Liver (tissue), 9 donors: ENCODE data around the gene TMEM135. TPM values are rescaled to one million over a fixed set of nuclear protein-coding genes. Genes with fewer than 3 reads are reported as not detected.

ENCODE experiments used
- DNase-seq: peaks from one replicate; pipeline ENCODE4 v3.0.0-alpha.2; 2017; ENCODE audit warnings: low spot score
- H3K27ac ChIP-seq, 2 donors: one replicate each; pipeline ENCODE4 v1.7.0; 2013; ENCODE audit warnings: inconsistent platforms in 2 of 2, low read length in 2 of 2, control low read depth in 1 of 2, low read depth in 1 of 2, mild to moderate bottlenecking in 1 of 2
- H3K27me3 ChIP-seq, 4 donors: one replicate each; pipeline versions ENCODE4 v1.6.1 to v1.7.0; 2013; ENCODE audit warnings: low read length in 3 of 4, inconsistent platforms in 1 of 4, mild to moderate bottlenecking in 1 of 4, moderate library complexity in 1 of 4; ENCODE audit not compliant: control insufficient read depth in 4 of 4, insufficient read depth in 4 of 4
- H3K36me3 ChIP-seq, 4 donors: one replicate each; pipeline versions ENCODE4 v1.6.1 to v1.7.0; 2013; ENCODE audit warnings: low read length in 3 of 4, mild to moderate bottlenecking in 3 of 4, low read depth in 1 of 4, moderate library complexity in 1 of 4; ENCODE audit not compliant: control insufficient read depth in 4 of 4, insufficient read depth in 3 of 4
- H3K4me1 ChIP-seq, 4 donors: one replicate each; pipeline versions ENCODE4 v1.6.1 to v1.7.0; 2013; ENCODE audit warnings: low read length in 3 of 4, mild to moderate bottlenecking in 3 of 4, moderate library complexity in 1 of 4; ENCODE audit not compliant: control insufficient read depth in 4 of 4, insufficient read depth in 4 of 4
- H3K4me3 ChIP-seq, 3 donors: one replicate each; pipeline versions ENCODE4 v1.6.1 to v1.7.0; 2013; ENCODE audit warnings: low read length in 3 of 3, control low read depth in 1 of 3, low read depth in 1 of 3, mild to moderate bottlenecking in 1 of 3
- H3K9ac ChIP-seq, 2 donors: one replicate each; pipeline ENCODE4 v1.7.0; 2013; ENCODE audit warnings: low read length in 2 of 2, mild to moderate bottlenecking in 2 of 2, moderate library complexity in 2 of 2, control low read depth in 1 of 2, low read depth in 1 of 2
- H3K9me3 ChIP-seq, 4 donors: one replicate each; pipeline versions ENCODE4 v1.6.1 to v1.7.0; 2013; ENCODE audit warnings: low read length in 3 of 4; ENCODE audit not compliant: control insufficient read depth in 4 of 4
- EGR1 ChIP-seq, 2 donors: IDR thresholded peaks; 2 replicates each; pipeline ENCODE4 v1.6.1; 2016 to 2018; ENCODE audit warnings: antibody characterized with exemption in 2 of 2, low read depth in 2 of 2
- HNF4G ChIP-seq: IDR thresholded peaks from 2 replicates; pipeline ENCODE4 v1.6.1; 2016; ENCODE audit warnings: antibody characterized with exemption
- JUND ChIP-seq, 2 donors: IDR thresholded peaks; 2 replicates each; pipeline ENCODE4 v1.6.1; 2016; ENCODE audit warnings: antibody characterized with exemption in 2 of 2
- NR2F2 ChIP-seq: IDR thresholded peaks from 2 replicates; pipeline ENCODE4 v1.6.1; 2016; ENCODE audit warnings: antibody characterized with exemption
- RAD21 ChIP-seq, 2 donors: IDR thresholded peaks; 2 replicates each; pipeline ENCODE4 v1.6.1; 2016; ENCODE audit warnings: antibody characterized with exemption in 2 of 2, mild to moderate bottlenecking in 2 of 2
- RXRA ChIP-seq, 2 donors: IDR thresholded peaks; 2 replicates each; pipeline ENCODE4 v1.6.1; 2017 to 2018; ENCODE audit warnings: antibody characterized with exemption in 2 of 2, mild to moderate bottlenecking in 1 of 2
- SP1 ChIP-seq: IDR thresholded peaks from 2 replicates; pipeline ENCODE4 v1.6.1; 2018; ENCODE audit warnings: antibody characterized with exemption, mild to moderate bottlenecking
- TAF1 ChIP-seq: conservative IDR thresholded peaks from 2 replicates; pipeline ENCODE4 v1.6.1; 2016; ENCODE audit warnings: antibody characterized with exemption, mild to moderate bottlenecking
- YY1 ChIP-seq: IDR thresholded peaks from 2 replicates; pipeline ENCODE4 v1.6.1; 2016; ENCODE audit warnings: antibody characterized with exemption, mild to moderate bottlenecking
- WGBS: extraction: QIAGEN DNeasy Blood & Tissue Kit; methylation state at CpG from one replicate; pipeline ENCODE4 v1.1.7; 2013; 5-methylcytosine and 5-hydroxymethylcytosine counted together
- polyA plus RNA-seq, 2 donors: library from polyadenylated mRNA; stranded (reverse) in 1 of 2; unstranded in 1 of 2; fragments of 200-250 nt in 1 of 2; fragments of >200 nt in 1 of 2; fragmentation: Nextera tagmentation in 1 of 2; extraction: Ambion mirVana in 1 of 2; gene quantifications; one replicate each; pipeline versions ENCODE4 v1.2.1 to v1.2.3, GENCODE V29; 2013 to 2015
- total RNA-seq, 2 donors: library from RNA; depleted of rRNA; stranded (reverse); fragments of >200 nt; gene quantifications; one replicate each; pipeline ENCODE4 v1.2.3, GENCODE V29; 2014
- TF ChIP-seq, protein P1 (sequence below): IDR thresholded peaks from 2 replicates; pipeline ENCODE4 v1.6.1; 2016; ENCODE audit warnings: antibody characterized with exemption
- TF ChIP-seq, protein P2 (sequence below): fragments of 150-350 bp; IDR thresholded peaks from 2 replicates; pipeline ENCODE4 v1.5.1; 2017; ENCODE audit warnings: improper control_type of control experiment, low read depth, low read length; ENCODE audit not compliant: missing input control
- TF ChIP-seq, protein P3 (sequence below): IDR thresholded peaks from 2 replicates; pipeline ENCODE4 v1.6.1; 2016; ENCODE audit warnings: antibody characterized with exemption, mild to moderate bottlenecking
- TF ChIP-seq, protein P4 (sequence below): IDR thresholded peaks from 2 replicates; pipeline ENCODE4 v1.6.1; 2016; ENCODE audit warnings: antibody characterized with exemption
- donor health status: healthy.
- donor health status: healthy.
- donor health status: healthy.
- donor health status: healthy.
- donor health status: healthy.

Gene TMEM135
- total and polyA plus RNA-seq, 4 donors, result 10.0 to 38.9 (median 23.5) TPM

DNA sequence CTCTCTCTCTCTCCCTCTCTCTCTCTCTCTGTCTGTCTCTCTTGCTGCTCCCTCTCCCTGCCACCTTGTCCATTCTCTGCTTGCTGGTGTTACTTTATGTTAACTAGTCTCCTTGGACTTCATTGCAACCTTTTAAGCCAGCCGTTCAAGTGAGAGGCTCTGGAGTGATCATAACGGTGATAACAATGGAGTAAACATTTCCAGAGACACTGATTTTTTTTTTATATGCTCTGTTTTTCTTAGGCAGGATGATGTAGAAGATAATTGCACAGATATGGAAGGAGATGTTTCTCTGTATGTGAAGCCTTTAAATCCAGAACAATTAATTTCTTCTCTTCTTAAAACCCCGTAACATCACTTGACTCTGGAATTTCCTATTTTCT, 287.7 kb downstream of the TMEM135 start:
- TF ChIP-seq SP1, result no peak
- TF ChIP-seq JUND (IDR thresholded peaks at IDR 0.05), result no peak
- no peak for TF ChIP-seq RXRA (IDR thresholded peaks at IDR 0.05)
- TF ChIP-seq EGR1 (IDR thresholded peaks at IDR 0.05; ENCODE audit: low read depth in 2 of 2), result no peak
- TF ChIP-seq, protein P1, sequence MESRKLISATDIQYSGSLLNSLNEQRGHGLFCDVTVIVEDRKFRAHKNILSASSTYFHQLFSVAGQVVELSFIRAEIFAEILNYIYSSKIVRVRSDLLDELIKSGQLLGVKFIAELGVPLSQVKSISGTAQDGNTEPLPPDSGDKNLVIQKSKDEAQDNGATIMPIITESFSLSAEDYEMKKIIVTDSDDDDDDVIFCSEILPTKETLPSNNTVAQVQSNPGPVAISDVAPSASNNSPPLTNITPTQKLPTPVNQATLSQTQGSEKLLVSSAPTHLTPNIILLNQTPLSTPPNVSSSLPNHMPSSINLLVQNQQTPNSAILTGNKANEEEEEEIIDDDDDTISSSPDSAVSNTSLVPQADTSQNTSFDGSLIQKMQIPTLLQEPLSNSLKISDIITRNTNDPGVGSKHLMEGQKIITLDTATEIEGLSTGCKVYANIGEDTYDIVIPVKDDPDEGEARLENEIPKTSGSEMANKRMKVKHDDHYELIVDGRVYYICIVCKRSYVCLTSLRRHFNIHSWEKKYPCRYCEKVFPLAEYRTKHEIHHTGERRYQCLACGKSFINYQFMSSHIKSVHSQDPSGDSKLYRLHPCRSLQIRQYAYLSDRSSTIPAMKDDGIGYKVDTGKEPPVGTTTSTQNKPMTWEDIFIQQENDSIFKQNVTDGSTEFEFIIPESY, result no peak
- TF ChIP-seq NR2F2, result no peak
- Histone ChIP-seq H3K9me3 (no peaks in the 10 kb centered on the region), H3K4me3 (no peak overlapping the region), H3K36me3 (peaks cover 0 to 6% (median 5%) of the 10 kb centered on the region in 4 donors), H3K27ac (no peak overlapping the region), H3K9ac (no peak overlapping the region), H3K27me3 (no peaks in the 10 kb centered on the region), H3K4me1 (no peaks in the 10 kb centered on the region)
- 88% methylated on average over 3 of the region's 3 CpGs for WGBS
- no peak for DNase-seq

DNA sequence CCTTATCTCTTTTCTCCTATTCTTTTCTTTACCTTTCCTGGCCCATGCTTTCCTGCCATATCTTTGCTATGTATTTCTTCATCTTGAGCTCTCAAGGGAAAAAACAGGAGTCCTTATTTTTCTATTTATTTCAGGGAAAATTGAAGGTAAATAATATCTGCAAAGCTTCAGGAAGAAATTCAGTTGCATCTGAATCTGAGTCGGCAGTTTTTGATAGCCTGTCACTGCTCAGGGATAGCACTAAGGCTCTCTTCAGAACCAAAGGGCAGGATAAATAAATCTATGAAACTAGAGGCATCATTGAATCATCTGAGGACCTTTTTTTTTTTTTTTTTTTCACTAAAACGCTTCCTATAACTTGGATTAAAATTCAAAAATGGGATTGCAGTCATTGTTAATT, 288.9 kb downstream of the TMEM135 start:
- Histone ChIP-seq H3K27ac (no peak overlapping the region), H3K4me1 (no peaks in the 10 kb centered on the region), H3K36me3 (peaks cover 0 to 5% (median 2%) of the 10 kb centered on the region in 4 donors), H3K27me3 (no peaks in the 10 kb centered on the region), H3K9me3 (no peaks in the 10 kb centered on the region), H3K4me3 (no peak overlapping the region), H3K9ac (no peak overlapping the region)
- TF ChIP-seq, protein P2, sequence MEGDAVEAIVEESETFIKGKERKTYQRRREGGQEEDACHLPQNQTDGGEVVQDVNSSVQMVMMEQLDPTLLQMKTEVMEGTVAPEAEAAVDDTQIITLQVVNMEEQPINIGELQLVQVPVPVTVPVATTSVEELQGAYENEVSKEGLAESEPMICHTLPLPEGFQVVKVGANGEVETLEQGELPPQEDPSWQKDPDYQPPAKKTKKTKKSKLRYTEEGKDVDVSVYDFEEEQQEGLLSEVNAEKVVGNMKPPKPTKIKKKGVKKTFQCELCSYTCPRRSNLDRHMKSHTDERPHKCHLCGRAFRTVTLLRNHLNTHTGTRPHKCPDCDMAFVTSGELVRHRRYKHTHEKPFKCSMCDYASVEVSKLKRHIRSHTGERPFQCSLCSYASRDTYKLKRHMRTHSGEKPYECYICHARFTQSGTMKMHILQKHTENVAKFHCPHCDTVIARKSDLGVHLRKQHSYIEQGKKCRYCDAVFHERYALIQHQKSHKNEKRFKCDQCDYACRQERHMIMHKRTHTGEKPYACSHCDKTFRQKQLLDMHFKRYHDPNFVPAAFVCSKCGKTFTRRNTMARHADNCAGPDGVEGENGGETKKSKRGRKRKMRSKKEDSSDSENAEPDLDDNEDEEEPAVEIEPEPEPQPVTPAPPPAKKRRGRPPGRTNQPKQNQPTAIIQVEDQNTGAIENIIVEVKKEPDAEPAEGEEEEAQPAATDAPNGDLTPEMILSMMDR, result no peak
- TF ChIP-seq NR2F2 (no peak), RAD21 (IDR thresholded peaks at IDR 0.05) (no peak), JUND (IDR thresholded peaks at IDR 0.05) (no peak)
- TF ChIP-seq, protein P3, sequence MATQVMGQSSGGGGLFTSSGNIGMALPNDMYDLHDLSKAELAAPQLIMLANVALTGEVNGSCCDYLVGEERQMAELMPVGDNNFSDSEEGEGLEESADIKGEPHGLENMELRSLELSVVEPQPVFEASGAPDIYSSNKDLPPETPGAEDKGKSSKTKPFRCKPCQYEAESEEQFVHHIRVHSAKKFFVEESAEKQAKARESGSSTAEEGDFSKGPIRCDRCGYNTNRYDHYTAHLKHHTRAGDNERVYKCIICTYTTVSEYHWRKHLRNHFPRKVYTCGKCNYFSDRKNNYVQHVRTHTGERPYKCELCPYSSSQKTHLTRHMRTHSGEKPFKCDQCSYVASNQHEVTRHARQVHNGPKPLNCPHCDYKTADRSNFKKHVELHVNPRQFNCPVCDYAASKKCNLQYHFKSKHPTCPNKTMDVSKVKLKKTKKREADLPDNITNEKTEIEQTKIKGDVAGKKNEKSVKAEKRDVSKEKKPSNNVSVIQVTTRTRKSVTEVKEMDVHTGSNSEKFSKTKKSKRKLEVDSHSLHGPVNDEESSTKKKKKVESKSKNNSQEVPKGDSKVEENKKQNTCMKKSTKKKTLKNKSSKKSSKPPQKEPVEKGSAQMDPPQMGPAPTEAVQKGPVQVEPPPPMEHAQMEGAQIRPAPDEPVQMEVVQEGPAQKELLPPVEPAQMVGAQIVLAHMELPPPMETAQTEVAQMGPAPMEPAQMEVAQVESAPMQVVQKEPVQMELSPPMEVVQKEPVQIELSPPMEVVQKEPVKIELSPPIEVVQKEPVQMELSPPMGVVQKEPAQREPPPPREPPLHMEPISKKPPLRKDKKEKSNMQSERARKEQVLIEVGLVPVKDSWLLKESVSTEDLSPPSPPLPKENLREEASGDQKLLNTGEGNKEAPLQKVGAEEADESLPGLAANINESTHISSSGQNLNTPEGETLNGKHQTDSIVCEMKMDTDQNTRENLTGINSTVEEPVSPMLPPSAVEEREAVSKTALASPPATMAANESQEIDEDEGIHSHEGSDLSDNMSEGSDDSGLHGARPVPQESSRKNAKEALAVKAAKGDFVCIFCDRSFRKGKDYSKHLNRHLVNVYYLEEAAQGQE, result no peak
- 98% methylated on average over 2 of the region's 2 CpGs for WGBS
- no peak for DNase-seq

DNA sequence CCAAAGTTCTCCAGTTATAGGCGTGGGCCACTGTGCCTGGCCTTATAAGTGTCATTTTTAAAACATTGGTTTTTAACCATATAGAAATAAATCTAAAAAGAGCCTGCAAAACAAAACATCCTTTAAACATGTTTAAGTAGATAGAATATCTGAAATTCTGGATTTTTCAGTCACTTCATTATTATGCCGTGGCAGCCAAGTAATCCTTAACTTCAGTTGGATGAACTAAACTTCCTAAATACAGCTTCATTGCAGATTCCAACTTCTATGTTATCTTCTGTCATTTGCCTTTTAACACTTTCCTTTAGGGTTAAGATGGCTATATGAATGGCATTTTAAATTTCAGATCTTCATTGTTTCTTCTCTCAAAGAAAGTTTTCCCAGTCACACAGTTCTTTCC, 291.4 kb downstream of the TMEM135 start:
- Histone ChIP-seq H3K4me3 (no peak overlapping the region), H3K4me1 (no peaks in the 10 kb centered on the region), H3K27me3 (no peaks in the 10 kb centered on the region), H3K27ac (no peak overlapping the region), H3K9me3 (no peaks in the 10 kb centered on the region), H3K9ac (no peak overlapping the region), H3K36me3 (no peaks in the 10 kb centered on the region)
- WGBS, result 98% methylated on average over 2 of the region's 2 CpGs
- DNase-seq, result no peak
- no peak for TF ChIP-seq HNF4G
- no peak for TF ChIP-seq YY1
- TF ChIP-seq, protein P1, result no peak
- TF ChIP-seq, protein P4, sequence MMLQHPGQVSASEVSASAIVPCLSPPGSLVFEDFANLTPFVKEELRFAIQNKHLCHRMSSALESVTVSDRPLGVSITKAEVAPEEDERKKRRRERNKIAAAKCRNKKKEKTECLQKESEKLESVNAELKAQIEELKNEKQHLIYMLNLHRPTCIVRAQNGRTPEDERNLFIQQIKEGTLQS, result no peak
- no peak for TF ChIP-seq SP1
- TF ChIP-seq, protein P3, result no peak
- TF ChIP-seq EGR1 (IDR thresholded peaks at IDR 0.05; ENCODE audit: low read depth in 2 of 2), result no peak
- no peak for TF ChIP-seq TAF1
